NB4 (cell line): ENCODE results near the gene DRAP1.

ENCODE experiments used
- CTCF ChIP-seq: IDR thresholded peaks from one replicate; pipeline ENCODE4 v1.5.1; 2012; ENCODE audit warnings: low read depth, low read length
- MAX ChIP-seq: IDR thresholded peaks from 2 replicates; pipeline ENCODE4 v1.6.1; 2011; ENCODE audit warnings: low read depth, low read length
- MYC ChIP-seq: IDR thresholded peaks from 2 replicates; pipeline ENCODE4 v1.6.1; 2011; ENCODE audit warnings: low read depth, low read length
- POLR2A ChIP-seq: IDR thresholded peaks from 2 replicates; pipeline ENCODE4 v1.6.1; 2011; ENCODE audit warnings: mild to moderate bottlenecking; ENCODE audit not compliant: insufficient read length; ENCODE audit errors: extremely low read depth

- TF ChIP-seq POLR2A, result no peak
- TF ChIP-seq CTCF, result no peak
- no peak for TF ChIP-seq MAX
- no peak for TF ChIP-seq MYC
These were observed 36.8 kb upstream of the DRAP1 start for GRCh38 chr11:65882120-65883057.
